HG02938 (cell line): ENCODE measurements around the gene UPB1.

Experiments used
- ATAC-seq: cut with Tn5 transposase; IDR thresholded peaks from one replicate; pipeline ENCODE4 v1.9.1; 2021; ENCODE audit warnings: mild to moderate bottlenecking, moderate library complexity; ENCODE audit not compliant: unreplicated experiment

Gene UPB1

DNA sequence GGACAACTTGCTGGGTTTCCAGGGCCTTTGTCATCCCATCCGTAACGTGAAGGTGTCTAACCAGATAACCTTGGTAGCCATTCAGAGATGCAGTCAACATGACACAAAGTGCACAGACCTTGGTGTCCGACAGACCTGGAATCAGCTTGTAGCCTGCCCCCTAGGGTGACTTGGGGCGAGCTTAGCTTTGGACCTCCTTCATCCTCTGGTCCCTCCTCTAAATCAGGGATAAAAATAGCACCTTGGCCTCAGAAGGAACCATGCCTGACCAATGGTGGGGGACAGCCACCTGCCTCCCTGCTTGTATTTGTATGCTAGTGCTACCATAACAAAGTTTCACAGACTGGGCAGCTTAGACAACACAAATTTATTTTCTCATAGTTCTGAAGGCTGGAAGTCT lies 64.3 kb downstream of the UPB1 start:
- no peak for ATAC-seq

DNA sequence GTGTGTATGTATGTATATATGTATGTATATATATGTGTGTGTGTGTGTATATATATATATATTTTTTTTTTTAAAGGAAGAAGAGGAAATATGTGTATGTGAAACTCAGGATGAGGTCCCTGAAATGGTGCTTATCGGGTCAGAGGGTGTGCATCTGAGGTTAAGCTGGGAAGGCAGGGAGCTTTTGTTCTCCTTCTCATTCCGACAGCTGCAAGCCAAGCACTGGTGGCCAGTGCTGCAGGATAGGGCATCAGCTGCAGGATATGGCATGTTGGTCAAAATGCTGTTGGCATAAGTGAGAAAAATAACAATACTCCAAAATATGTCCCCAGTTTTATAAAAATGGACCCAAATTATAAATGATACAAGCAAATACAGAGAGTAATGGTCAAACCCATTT lies 68.1 kb downstream of the UPB1 start:
- no peak for ATAC-seq

DNA sequence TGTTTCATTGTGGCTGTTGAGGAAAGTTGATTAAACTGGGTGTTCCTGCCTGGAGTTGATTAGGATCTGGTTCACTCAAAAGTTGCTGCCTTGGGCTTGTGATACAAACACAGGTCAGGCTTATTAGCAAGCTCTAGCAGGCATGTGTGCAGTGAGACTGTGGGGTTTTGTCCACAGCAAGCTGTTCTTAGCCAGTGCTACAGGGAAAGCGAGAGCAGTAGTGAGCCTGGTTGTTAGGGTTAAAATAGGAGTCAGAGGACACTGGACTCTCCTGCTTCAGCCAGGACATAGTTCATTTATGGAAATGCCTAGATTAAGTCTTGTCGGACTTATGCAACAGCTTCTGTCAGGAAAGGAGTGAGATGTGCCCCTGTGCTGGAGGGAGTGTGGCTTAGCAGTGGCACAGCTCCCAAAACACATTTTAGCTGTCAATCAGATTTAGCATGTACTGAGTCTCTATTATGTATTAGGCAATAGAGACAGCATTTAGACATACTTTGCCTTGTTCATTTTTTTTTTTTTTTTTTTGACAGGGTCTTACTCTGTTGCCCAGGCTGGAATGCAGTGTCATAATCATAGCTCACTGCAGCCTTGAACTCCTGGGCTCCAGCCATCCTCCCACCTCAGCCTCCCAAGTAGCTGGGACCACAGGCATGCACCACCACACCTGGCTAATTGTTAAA lies 69.4 kb downstream of the UPB1 start:
- no peak for ATAC-seq

DNA sequence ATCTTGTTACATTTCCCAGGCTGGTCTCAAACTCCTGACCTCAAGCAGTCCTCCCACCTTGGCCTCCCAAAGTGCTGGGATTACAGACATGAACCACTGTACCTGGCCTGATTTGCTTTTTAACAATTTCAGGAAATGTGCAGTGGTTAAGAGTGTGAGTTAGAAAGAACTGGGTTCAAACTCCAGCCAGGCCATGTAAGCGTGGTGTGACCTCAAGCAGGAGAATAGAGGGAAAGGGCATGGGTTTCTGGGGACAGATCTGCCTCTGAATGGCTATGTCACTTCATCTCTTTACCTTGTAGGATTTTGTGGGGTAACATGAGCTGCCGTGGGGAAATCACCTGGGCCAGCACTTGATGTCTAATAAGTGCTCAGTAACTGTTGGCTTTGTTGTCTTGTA lies 69.9 kb downstream of the UPB1 start:
- ATAC-seq = no peak

DNA sequence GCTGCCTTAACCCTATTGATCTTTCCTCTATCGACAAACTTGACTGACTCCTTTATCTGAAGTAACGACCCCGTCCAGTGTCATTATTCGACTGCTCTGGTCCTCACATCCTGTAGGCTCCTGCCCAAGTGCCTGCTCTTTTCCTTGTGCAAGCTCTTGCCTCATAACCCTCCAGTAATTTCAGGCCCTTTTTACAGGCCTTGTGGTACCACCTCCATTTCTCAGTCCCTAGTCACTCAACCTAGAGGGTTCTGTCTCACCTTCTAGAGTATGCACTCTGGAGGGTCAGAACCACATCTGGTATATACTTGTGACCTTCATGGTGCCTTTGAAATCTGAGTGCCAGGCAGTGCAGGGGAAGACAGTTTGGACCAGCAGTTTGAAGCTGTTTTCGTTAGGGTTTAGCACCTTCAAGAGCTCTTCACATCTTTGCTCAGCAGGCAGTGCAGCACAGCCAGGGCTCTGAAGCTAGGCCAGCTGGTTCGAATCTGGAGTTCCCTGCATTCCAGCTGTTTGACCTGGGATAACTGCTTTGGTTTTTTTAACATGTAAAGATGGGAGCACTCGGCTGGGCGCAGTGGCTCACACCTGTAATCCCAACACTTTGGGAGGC lies 71.9 kb downstream of the UPB1 start:
- ATAC-seq = no peak

DNA sequence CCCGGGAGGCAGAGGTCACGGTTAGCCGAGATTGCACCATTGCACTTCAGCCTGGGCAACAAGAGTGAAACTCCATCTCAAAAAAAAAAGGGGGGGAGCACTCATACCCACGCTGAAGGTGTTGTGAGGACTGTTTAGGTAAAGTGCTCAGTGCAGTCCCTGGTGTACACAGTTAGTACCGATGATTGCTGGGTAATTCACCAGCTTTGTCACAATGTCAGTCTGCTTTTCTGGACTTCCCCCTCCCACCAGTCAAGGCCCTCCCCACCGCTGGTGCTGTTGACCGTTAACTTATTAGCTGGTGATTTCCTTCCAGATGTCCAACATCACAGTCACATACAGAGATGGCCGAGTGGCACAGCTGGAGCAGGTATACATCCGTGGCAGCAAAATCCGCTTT lies 72.5 kb downstream of the UPB1 start:
- no peak for ATAC-seq

DNA sequence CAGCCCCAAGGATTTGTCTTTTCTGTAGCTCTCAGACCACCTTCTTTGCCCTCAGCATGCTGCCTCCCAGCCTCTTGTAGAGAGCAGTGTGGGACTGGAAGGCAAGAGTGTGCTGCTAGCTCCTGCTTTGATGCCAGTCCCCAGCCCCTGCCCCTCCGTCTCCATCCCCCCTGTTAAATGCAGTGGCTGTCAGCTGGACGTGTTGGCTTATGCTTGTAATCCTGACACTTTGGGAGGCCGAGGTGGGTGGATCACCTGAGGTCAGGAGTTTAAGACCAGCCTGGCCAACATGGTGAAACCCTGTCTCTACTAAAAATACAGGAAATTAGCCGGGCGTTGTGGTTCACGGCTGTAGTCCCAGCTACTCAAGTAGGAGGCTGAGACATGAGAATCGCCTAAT lies 76.1 kb downstream of the UPB1 start:
- no peak for ATAC-seq

DNA sequence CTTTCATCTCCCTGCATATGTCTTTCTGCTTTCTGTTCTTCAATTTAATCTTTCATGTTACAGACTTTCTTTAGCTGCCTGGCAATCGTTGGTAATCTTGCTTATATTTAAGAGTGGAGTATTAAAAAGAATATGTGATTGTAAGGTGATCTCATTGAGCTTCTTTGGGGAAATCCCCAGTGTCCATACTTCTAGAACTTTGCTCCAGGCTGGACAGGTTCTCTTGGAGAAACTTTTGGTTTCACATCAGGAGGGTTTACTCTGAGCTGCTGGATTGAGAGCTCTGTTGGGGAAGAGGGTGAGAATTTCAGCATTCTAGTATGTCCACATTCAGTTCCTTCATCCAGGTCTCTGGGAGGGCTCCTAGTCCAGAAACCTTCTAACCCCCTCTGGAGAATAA lies 81.6 kb downstream of the UPB1 start:
- no peak for ATAC-seq
